ENCODE results near the gene FBXW9.
"Not testable (repeated sequence)": the region's sequence is repeated elsewhere in the genome, so short reads cannot be mapped to it uniquely, and the experiment has no call there.

The FBXW9 gene

DNA sequence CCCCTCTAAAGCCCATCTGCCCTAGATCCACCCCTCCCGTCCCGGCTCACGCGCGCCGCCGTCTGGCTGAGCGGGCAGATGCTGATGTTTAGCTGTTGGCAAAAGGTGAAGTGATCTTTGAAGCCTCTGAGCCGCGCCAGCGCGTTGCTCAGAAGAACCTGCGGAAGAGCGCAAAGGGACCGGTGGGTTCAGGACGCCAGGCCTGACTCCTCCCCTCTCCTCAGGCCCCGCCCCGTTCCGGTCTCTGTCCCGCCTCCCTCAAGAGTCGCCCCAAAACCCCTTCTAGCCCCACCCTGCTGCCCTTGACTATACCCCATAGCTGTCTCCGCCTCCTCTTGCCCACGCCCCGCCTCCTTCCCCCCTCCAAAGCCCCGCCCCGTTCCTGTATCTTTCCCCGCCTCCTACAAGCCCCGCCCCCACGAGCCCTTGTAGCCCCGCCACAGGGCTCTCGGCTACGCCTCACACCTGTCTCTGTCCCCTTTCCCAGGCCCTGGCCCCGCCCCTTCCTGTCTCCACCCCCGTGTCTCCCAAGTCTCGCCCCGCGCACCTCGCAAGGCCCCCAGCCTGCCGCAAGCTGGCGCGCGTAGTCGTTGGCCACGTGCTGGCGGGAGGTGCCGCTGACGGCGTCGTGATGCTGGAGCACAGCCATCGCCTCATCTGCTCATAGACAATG lies 39.4 kb downstream of the FBXW9 start:
- no peak for DNase-seq (ENCODE audit: low read depth in 2 of 2)

DNA sequence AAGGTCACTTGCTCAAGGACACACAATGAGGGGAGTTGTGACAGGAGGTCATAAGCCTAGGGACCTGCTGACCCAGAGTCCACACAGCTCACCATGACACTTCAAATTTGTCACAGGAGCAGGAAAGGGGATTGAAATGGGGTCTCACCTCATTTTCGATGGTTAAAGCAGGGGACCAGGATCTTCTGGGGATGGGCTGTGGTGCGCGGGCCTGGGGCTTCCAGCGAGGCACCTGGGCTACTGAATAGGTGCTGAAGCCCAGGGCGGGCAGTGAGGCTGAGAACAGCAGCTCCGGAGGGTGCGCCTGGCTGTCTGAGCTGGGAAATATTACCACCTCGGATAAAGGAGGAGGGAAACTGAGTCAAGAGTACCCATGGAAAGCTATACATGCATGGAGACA lies 40.9 kb downstream of the FBXW9 start:
- DNase-seq (ENCODE audit: low read depth in 2 of 2): no peak

DNA sequence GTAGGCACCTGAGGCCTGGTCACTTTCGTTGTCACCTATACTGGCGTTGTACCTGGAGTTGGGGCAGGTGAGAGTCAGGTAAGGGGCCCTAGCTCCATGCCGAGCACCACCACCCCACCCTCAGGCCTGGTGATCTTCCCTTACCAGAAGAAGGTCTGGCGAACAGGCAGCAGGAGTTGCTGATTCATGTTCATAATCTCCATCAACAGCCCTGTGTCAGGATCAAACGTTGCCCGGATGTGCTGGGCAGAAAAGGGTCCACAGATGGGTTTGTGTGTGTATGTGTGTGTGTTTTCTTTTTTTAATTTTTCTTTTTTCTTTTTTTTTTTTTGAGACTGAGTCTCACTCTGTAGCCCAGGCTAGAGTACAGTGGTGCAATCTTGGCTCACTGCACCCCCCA lies 44.2 kb downstream of the FBXW9 start:
- DNase-seq (ENCODE audit: low read depth in 2 of 2): no peak

DNA sequence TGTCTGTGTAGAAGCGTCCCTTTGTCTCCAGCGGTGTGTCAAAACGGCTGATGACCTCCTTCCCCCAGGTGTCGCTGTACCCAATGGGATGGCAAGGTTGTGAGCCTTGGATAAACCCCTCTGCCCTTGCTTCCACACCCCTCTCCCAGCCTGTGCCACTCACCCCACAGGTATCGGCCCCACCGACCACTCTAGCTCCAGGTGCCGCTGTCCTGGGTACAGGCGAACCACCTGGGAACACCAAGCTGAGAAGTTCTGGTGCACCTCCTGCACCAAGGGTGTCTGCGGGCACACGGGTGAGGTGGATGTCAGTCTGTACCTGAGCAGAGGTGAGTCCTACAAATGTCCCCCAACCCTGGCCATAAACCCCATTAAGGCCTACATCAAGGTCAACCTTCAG lies 46.5 kb downstream of the FBXW9 start:
- DNase-seq (ENCODE audit: low read depth in 2 of 2): no peak

GRCh38 chr19:12648088-12648487 lies 48.3 kb downstream of the FBXW9 start:
- no peak for DNase-seq (ENCODE audit: low read depth in 2 of 2)

DNA sequence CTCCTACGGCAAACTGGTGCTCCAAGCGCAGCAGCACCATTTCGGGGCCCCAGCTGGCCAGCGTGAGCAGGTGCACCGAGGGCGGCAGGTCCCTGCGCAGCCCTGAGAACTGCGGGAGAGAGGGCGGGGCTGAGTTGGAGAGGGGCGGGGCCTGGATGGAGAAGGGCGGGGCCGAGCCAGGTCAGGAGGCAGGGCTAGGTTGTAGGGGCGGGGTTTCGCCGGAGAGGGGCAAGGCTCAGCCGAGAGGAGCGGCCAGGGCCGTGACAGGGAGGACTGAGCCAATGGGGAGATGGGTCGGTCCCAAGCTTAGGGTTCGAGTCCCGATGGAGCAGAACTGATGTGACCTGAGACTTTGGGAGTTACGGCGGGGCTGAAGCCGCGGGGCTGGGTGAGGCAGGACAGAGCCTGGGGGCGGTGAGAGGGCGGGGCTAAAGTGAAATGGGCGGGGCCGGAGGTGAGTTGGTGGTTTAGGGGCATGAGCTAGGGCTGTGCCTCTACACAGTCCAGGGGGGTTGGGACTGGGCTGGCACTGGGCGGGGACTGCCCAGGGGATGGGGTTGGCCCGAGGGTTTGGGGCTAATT lies 48.9 kb downstream of the FBXW9 start:
- no peak for DNase-seq (ENCODE audit: low read depth in 2 of 2)

DNA sequence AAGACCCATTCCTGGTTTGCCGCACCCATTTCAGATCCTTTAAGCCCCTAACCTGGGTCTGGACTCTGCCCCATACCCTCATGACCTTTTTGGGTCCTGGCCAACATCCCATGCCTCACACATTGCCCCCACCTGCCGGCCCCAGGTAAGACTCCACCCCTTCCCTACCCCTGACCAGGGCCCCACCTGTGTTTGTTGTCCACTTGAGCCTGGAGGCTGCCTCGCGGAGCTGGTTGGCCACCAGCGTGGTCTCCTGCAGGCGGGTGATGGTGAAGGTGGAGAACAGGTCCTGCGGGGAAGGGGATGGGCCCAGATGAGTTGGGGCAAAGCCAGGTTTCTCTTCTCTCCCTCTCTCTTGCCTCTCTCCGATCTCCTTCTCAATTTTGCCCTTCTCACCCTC lies 49.4 kb downstream of the FBXW9 start:
- no peak for DNase-seq (ENCODE audit: low read depth in 2 of 2)

DNA sequence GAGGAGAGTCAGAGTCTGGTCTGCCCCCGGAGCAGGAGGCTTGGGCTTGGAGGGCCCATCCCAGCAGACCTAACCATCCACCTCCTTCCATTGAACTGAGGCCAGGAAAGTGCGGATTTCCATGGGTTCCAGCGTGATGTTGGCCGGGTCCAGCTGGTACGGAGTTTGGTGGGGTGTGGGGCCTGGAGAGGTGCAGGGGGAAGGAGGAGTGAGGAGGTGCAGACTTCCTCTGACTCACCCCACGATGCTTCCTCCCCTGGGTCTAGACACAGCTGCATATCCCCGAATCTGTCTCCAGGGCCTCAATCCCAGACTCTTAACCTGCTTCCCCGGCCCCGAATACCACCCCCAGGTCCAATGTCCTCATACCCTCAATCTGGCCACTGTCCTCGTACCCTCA lies 49.9 kb downstream of the FBXW9 start:
- no peak for DNase-seq (ENCODE audit: low read depth in 2 of 2)

DNA sequence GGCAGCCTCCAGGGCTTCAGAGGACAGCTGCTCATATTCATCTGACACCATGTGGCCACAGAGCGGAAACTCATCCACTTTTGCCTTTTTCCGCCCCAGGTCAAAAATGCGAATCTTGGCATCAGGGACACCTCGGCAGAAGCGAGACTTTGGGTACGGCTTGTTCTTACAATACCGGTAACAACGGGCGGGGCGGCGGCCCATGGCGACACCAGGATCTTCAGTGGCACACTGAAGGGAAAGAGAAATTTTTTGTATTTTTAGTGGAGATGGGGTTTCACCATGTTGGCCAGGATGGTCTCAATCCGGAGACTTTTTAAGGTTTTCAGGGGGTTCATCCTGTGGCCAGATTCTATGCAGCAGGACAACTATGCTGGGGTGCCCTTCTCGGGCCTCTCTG lies 52.7 kb downstream of the FBXW9 start:
- DNase-seq (ENCODE audit: low read depth in 2 of 2): not testable (repeated sequence)

DNA sequence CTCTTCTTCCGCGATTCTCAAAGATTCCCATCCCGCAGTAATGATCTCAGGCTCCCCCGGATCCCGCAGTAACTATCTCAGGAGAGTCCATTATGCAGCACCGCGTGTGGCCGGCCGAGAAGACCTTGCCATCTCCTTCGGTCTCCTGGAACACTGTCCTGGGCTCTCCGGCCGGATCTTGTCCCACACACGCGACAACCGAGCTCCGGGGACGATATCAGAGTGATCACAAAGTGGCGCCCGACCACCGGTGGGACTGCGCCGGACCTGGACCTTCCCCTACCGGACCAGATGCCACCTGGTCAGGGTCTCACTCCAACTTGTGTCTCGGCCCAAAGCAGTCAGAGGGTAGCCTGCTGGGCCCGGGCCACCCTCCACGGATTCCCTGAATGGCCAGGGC lies 53.9 kb downstream of the FBXW9 start:
- DNase-seq (ENCODE audit: low read depth in 2 of 2): no peak

DNA sequence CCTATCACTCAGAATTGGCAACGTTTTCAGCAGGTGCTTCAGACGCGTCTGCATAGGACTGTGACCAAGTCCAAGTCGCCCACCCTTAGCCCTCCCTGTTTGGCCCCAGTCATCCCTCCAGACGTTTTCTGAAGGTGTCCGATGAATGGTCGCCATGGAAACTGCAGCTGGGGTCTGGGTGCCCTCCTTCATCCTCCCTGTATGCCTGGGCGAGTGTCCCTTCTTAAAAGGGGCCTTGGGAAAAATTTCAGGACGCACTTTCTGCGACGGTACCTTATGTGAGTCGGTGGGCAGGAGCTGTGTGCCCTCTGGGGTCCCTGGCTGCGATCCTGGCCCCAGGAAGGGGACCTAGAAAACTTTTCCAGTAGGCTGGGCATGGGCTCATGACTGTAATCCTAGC lies 55.0 kb downstream of the FBXW9 start:
- DNase-seq (ENCODE audit: low read depth in 2 of 2): no peak

GRCh38 chr19:12639901-12640613 lies 56.4 kb downstream of the FBXW9 start:
- peak; percentile 82 to 84 for DNase-seq (ENCODE audit: low read depth in 2 of 2)
